Neutrophil (primary cell): ENCODE results near the gene ADAMTS13.
"Not testable (repeated sequence)": the region's sequence is repeated elsewhere in the genome, so short reads cannot be mapped to it uniquely, and the experiment has no call there.

Experiments used
- H3K27ac ChIP-seq: fragments of 200-600 bp; sonication (generic); 2 replicates; pipeline ENCODE4 v1.5.1; 2016; ENCODE audit warnings: mild to moderate bottlenecking, moderate library complexity
- H3K27me3 ChIP-seq: fragments of 200-600 bp; sonication (generic); 2 replicates; pipeline ENCODE4 v1.6.0; 2016; ENCODE audit warnings: mild to moderate bottlenecking
- H3K36me3 ChIP-seq: fragments of 200-600 bp; sonication (generic); 2 replicates; pipeline ENCODE4 v1.5.1; 2017
- H3K4me1 ChIP-seq, 2 experiments: fragments of 200-600 bp in 1 of 2; sonication (generic) in 1 of 2; 1 replicate in 1 of 2; 2 replicates in 1 of 2; pipeline versions ENCODE4 v1.5.1 to v1.6.1; 2013 to 2016; ENCODE audit warnings: low read depth in 1 of 2, low read length in 1 of 2, mild to moderate bottlenecking in 1 of 2, moderate library complexity in 1 of 2; ENCODE audit not compliant: control insufficient read depth in 1 of 2, insufficient read depth in 1 of 2
- H3K4me3 ChIP-seq, 2 experiments: fragments of 200-600 bp in 1 of 2; sonication (generic) in 1 of 2; 1 replicate in 1 of 2; 2 replicates in 1 of 2; pipeline ENCODE4 v1.5.1; 2013 to 2016; ENCODE audit warnings: low read depth in 1 of 2, low read length in 1 of 2, mild to moderate bottlenecking in 1 of 2, moderate library complexity in 1 of 2
- H3K9me3 ChIP-seq: fragments of 200-600 bp; sonication (generic); 2 replicates; pipeline ENCODE4 v1.5.1; 2016
- CTCF ChIP-seq: fragments of 200-600 bp; sonication (generic); IDR thresholded peaks from 2 replicates; pipeline ENCODE4 v1.5.1; 2016; ENCODE audit warnings: antibody characterized with exemption

The ADAMTS13 gene

DNA sequence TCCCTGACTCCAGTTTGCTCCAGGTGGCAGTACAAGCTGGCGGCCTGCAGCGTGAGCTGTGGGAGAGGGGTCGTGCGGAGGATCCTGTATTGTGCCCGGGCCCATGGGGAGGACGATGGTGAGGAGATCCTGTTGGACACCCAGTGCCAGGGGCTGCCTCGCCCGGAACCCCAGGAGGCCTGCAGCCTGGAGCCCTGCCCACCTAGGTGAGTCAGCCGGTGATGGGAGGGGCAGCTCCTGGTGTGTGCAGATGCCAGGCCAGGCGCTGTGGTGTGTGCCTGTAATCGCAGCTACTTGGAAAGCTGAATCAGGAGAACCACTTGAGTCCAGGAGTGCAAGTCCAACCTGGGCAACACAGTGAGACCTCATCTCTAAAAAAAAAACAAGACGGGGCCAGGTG lies 27.6 kb downstream of the ADAMTS13 start:
- no peaks in the 10 kb centered on the region for H3K27me3 ChIP-seq
- TF ChIP-seq CTCF, result no peak
- H3K4me3 ChIP-seq, result no peak overlapping the region
- H3K9me3 ChIP-seq, result no peaks in the 10 kb centered on the region
- H3K27ac ChIP-seq, result no peak overlapping the region
- no peaks in the 10 kb centered on the region for H3K36me3 ChIP-seq
- no peaks in the 10 kb centered on the region for H3K4me1 ChIP-seq

GRCh38 chr9:133451865-133452264 lies 29.7 kb downstream of the ADAMTS13 start:
- H3K4me1 ChIP-seq, H3K27me3 ChIP-seq, H3K4me3 ChIP-seq, H3K9me3 ChIP-seq, H3K27ac ChIP-seq, H3K36me3 ChIP-seq: not testable (repeated sequence)

- Histone ChIP-seq H3K27ac (no peak overlapping the region), H3K4me3 (no peak overlapping the region), H3K9me3 (no peaks in the 10 kb centered on the region), H3K4me1 (no peaks in the 10 kb centered on the region), H3K36me3 (no peaks in the 10 kb centered on the region), H3K27me3 (peaks cover 2% of the 10 kb centered on the region)
- no peak for TF ChIP-seq CTCF
Measured at GRCh38 chr9:133452562-133452961, 30.4 kb downstream of the ADAMTS13 start.

GRCh38 chr9:133453651-133454050 lies 31.5 kb downstream of the ADAMTS13 start:
- no peak overlapping the region for H3K4me3 ChIP-seq
- no peaks in the 10 kb centered on the region for H3K36me3 ChIP-seq
- H3K9me3 ChIP-seq, result no peaks in the 10 kb centered on the region
- H3K27me3 ChIP-seq, result peaks cover 11% of the 10 kb centered on the region
- H3K27ac ChIP-seq, result no peak overlapping the region
- H3K4me1 ChIP-seq, result peaks cover 0 to 2% of the 10 kb centered on the region in 2 experiments
- TF ChIP-seq CTCF, result no peak

DNA sequence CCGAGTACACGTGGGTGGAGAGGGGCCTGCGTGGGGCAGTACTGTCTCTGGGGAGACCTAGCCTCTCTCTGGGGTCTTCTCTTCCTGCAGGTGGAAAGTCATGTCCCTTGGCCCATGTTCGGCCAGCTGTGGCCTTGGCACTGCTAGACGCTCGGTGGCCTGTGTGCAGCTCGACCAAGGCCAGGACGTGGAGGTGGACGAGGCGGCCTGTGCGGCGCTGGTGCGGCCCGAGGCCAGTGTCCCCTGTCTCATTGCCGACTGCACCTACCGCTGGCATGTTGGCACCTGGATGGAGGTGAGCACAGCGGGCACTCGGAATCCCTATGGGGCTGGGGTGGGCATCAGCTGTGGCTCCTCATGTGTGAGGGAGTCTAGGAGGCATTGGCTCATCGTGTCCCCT lies 32.2 kb downstream of the ADAMTS13 start:
- no peak overlapping the region for H3K4me3 ChIP-seq
- no peak overlapping the region for H3K27ac ChIP-seq
- peaks cover 17% of the 10 kb centered on the region for H3K27me3 ChIP-seq
- H3K4me1 ChIP-seq, result peaks cover 5 to 8% of the 10 kb centered on the region in 2 experiments
- no peak for TF ChIP-seq CTCF
- H3K36me3 ChIP-seq, result no peaks in the 10 kb centered on the region
- no peaks in the 10 kb centered on the region for H3K9me3 ChIP-seq

DNA sequence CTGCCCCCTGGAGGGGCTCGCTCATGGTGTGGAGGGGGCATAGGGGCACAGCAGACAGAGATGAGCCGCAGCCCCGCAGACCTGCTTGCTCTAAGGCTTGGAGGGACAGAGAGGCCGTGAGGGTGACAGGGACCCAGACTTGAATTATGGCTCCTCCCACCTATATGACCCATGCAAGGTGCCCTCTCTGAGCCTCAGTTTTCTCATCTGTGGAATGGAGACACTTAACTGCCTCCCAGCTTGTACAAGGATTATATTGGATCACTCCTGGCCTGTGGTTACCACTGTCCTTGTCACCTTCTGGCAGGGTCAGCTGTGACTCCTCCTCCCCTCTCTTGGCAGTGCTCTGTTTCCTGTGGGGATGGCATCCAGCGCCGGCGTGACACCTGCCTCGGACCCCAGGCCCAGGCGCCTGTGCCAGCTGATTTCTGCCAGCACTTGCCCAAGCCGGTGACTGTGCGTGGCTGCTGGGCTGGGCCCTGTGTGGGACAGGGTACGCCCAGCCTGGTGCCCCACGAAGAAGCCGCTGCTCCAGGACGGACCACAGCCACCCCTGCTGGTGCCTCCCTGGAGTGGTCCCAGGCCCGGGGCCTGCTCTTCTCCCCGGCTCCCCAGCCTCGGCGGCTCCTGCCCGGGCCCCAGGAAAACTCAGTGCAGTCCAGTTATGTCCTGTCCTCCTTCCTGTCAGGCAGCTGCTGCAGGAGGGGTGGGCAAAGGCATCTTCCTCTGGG lies 32.9 kb downstream of the ADAMTS13 start:
- no peak overlapping the region for H3K27ac ChIP-seq
- H3K4me3 ChIP-seq, result no peak overlapping the region
- H3K9me3 ChIP-seq, result no peaks in the 10 kb centered on the region
- TF ChIP-seq CTCF, result no peak
- peaks cover 17% of the 10 kb centered on the region for H3K27me3 ChIP-seq
- H3K4me1 ChIP-seq, result peaks cover 8 to 9% of the 10 kb centered on the region in 2 experiments
- H3K36me3 ChIP-seq, result no peaks in the 10 kb centered on the region
